Liver (tissue), 9 donors: ENCODE measurements around the gene SIT1. TPM values are rescaled to one million over a fixed set of nuclear protein-coding genes. Genes with fewer than 3 reads are reported as not detected.
A peak's percentile ranks its signal among the peaks of the same experiment; 100 is the strongest.
"Not testable (repeated sequence)": the region's sequence is repeated elsewhere in the genome, so short reads cannot be mapped to it uniquely, and the experiment has no call there.

Source experiments
- DNase-seq: peaks from one replicate; pipeline ENCODE4 v3.0.0-alpha.2; 2017; ENCODE audit warnings: low spot score
- H3K27ac ChIP-seq, 2 donors: one replicate each; pipeline ENCODE4 v1.7.0; 2013; ENCODE audit warnings: inconsistent platforms in 2 of 2, low read length in 2 of 2, control low read depth in 1 of 2, low read depth in 1 of 2, mild to moderate bottlenecking in 1 of 2
- H3K27me3 ChIP-seq, 4 donors: one replicate each; pipeline versions ENCODE4 v1.6.1 to v1.7.0; 2013; ENCODE audit warnings: low read length in 3 of 4, inconsistent platforms in 1 of 4, mild to moderate bottlenecking in 1 of 4, moderate library complexity in 1 of 4; ENCODE audit not compliant: control insufficient read depth in 4 of 4, insufficient read depth in 4 of 4
- H3K36me3 ChIP-seq, 4 donors: one replicate each; pipeline versions ENCODE4 v1.6.1 to v1.7.0; 2013; ENCODE audit warnings: low read length in 3 of 4, mild to moderate bottlenecking in 3 of 4, low read depth in 1 of 4, moderate library complexity in 1 of 4; ENCODE audit not compliant: control insufficient read depth in 4 of 4, insufficient read depth in 3 of 4
- H3K4me1 ChIP-seq, 4 donors: one replicate each; pipeline versions ENCODE4 v1.6.1 to v1.7.0; 2013; ENCODE audit warnings: low read length in 3 of 4, mild to moderate bottlenecking in 3 of 4, moderate library complexity in 1 of 4; ENCODE audit not compliant: control insufficient read depth in 4 of 4, insufficient read depth in 4 of 4
- H3K4me3 ChIP-seq, 3 donors: one replicate each; pipeline versions ENCODE4 v1.6.1 to v1.7.0; 2013; ENCODE audit warnings: low read length in 3 of 3, control low read depth in 1 of 3, low read depth in 1 of 3, mild to moderate bottlenecking in 1 of 3
- H3K9ac ChIP-seq, 2 donors: one replicate each; pipeline ENCODE4 v1.7.0; 2013; ENCODE audit warnings: low read length in 2 of 2, mild to moderate bottlenecking in 2 of 2, moderate library complexity in 2 of 2, control low read depth in 1 of 2, low read depth in 1 of 2
- H3K9me3 ChIP-seq, 4 donors: one replicate each; pipeline versions ENCODE4 v1.6.1 to v1.7.0; 2013; ENCODE audit warnings: low read length in 3 of 4; ENCODE audit not compliant: control insufficient read depth in 4 of 4
- EGR1 ChIP-seq, 2 donors: IDR thresholded peaks; 2 replicates each; pipeline ENCODE4 v1.6.1; 2016 to 2018; ENCODE audit warnings: antibody characterized with exemption in 2 of 2, low read depth in 2 of 2
- FOXA1 ChIP-seq: IDR thresholded peaks from 2 replicates; pipeline ENCODE4 v1.6.1; 2016; ENCODE audit warnings: antibody characterized with exemption
- FOXA2 ChIP-seq: IDR thresholded peaks from 2 replicates; pipeline ENCODE4 v1.6.1; 2016; ENCODE audit warnings: antibody characterized with exemption
- HNF4A ChIP-seq, 2 donors: conservative IDR thresholded peaks; 2 replicates each; pipeline ENCODE4 v1.6.1; 2016; ENCODE audit warnings: antibody characterized with exemption in 2 of 2, mild to moderate bottlenecking in 2 of 2
- HNF4G ChIP-seq: IDR thresholded peaks from 2 replicates; pipeline ENCODE4 v1.6.1; 2016; ENCODE audit warnings: antibody characterized with exemption
- JUND ChIP-seq, 2 donors: IDR thresholded peaks; 2 replicates each; pipeline ENCODE4 v1.6.1; 2016; ENCODE audit warnings: antibody characterized with exemption in 2 of 2
- NR2F2 ChIP-seq: IDR thresholded peaks from 2 replicates; pipeline ENCODE4 v1.6.1; 2016; ENCODE audit warnings: antibody characterized with exemption
- RAD21 ChIP-seq, 2 donors: IDR thresholded peaks; 2 replicates each; pipeline ENCODE4 v1.6.1; 2016; ENCODE audit warnings: antibody characterized with exemption in 2 of 2, mild to moderate bottlenecking in 2 of 2
- RXRA ChIP-seq, 2 donors: IDR thresholded peaks; 2 replicates each; pipeline ENCODE4 v1.6.1; 2017 to 2018; ENCODE audit warnings: antibody characterized with exemption in 2 of 2, mild to moderate bottlenecking in 1 of 2
- SP1 ChIP-seq: IDR thresholded peaks from 2 replicates; pipeline ENCODE4 v1.6.1; 2018; ENCODE audit warnings: antibody characterized with exemption, mild to moderate bottlenecking
- TAF1 ChIP-seq: conservative IDR thresholded peaks from 2 replicates; pipeline ENCODE4 v1.6.1; 2016; ENCODE audit warnings: antibody characterized with exemption, mild to moderate bottlenecking
- WGBS: extraction: QIAGEN DNeasy Blood & Tissue Kit; methylation state at CpG from one replicate; pipeline ENCODE4 v1.1.7; 2013; 5-methylcytosine and 5-hydroxymethylcytosine counted together
- polyA plus RNA-seq, 2 donors: library from polyadenylated mRNA; stranded (reverse) in 1 of 2; unstranded in 1 of 2; fragments of 200-250 nt in 1 of 2; fragments of >200 nt in 1 of 2; fragmentation: Nextera tagmentation in 1 of 2; extraction: Ambion mirVana in 1 of 2; gene quantifications; one replicate each; pipeline versions ENCODE4 v1.2.1 to v1.2.3, GENCODE V29; 2013 to 2015
- total RNA-seq, 2 donors: library from RNA; depleted of rRNA; stranded (reverse); fragments of >200 nt; gene quantifications; one replicate each; pipeline ENCODE4 v1.2.3, GENCODE V29; 2014
- TF ChIP-seq, protein P1 (sequence below): IDR thresholded peaks from 2 replicates; pipeline ENCODE4 v1.6.1; 2016; ENCODE audit warnings: antibody characterized with exemption
- TF ChIP-seq, protein P2 (sequence below): IDR thresholded peaks from 2 replicates; pipeline ENCODE4 v1.6.1; 2016; ENCODE audit warnings: antibody characterized with exemption
- TF ChIP-seq, protein P3 (sequence below): fragments of 150-350 bp; IDR thresholded peaks from 2 replicates; pipeline ENCODE4 v1.5.1; 2017; ENCODE audit warnings: improper control_type of control experiment, low read depth, low read length; ENCODE audit not compliant: missing input control
- TF ChIP-seq, protein P4 (sequence below): IDR thresholded peaks from 2 replicates; pipeline ENCODE4 v1.6.1; 2016; ENCODE audit warnings: antibody characterized with exemption, mild to moderate bottlenecking
- donor health status: healthy.
- donor health status: healthy.
- donor health status: healthy.
- donor health status: healthy.
- donor health status: healthy.

Gene SIT1
- total and polyA plus RNA-seq, 4 donors: 0.17 to 1.1 (median 0.34) TPM

DNA sequence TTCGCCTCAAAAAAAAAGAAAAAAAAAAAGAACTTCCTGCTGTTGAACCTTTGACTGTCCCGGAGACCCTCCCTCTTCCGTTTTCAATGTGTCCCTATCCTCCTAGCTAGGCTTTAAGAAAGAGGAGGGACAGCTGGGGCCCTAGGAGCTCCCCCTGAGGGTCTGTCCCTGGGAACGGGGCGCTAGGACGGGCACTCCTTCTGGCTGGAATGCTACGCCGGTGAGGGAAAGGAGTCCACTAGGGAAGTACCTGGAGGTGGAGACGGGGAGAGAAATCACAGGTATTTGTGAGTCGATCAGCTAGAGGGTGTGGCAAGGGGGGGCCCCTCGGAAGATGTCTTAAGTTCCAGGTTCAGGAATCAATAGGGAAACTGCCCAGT lies 4.6 kb downstream of the SIT1 start:
- H3K36me3 ChIP-seq: no peaks in the 10 kb centered on the region
- H3K27me3 ChIP-seq: no peaks in the 10 kb centered on the region
- H3K9me3 ChIP-seq: no peaks in the 10 kb centered on the region
- WGBS: 12% methylated on average over 11 of the region's 11 CpGs
- peaks cover 0 to 8% (median 2%) of the 10 kb centered on the region in 4 donors for H3K4me1 ChIP-seq
- H3K27ac ChIP-seq: peak overlapping the region; percentile 70 to 82
- peak overlapping the region; percentile 36 to 74 (median 52) for H3K4me3 ChIP-seq
- TF ChIP-seq, protein P1, sequence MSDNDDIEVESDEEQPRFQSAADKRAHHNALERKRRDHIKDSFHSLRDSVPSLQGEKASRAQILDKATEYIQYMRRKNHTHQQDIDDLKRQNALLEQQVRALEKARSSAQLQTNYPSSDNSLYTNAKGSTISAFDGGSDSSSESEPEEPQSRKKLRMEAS: no peak
- TF ChIP-seq TAF1: peak; percentile 17
- peak overlapping the region; percentile 83 to 91 for H3K9ac ChIP-seq
- peak; percentile 53 for DNase-seq

DNA sequence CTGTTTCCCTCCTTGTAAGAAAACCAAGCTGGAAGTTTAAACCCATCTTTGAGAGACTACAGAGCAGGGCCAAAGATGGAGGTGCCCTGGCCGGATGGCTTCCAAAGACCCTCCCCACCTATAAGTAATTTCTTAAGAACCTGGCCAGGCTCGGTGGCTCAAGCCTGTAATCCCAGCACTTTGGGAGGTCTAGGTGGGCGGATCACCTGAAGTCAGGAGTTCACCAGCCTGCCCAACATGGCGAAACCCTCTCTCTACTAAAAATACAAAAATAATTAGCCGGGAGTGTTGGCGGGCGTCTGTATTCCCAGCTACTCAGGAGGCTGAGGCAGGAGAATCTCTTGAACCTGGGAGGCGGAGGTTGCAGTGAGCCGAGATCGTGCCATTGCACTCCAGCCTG lies 5.0 kb downstream of the SIT1 start:
- not testable (repeated sequence) for H3K4me1 ChIP-seq, H3K27me3 ChIP-seq, H3K9me3 ChIP-seq, H3K4me3 ChIP-seq, DNase-seq, H3K36me3 ChIP-seq
- H3K27ac ChIP-seq: peak overlapping the region in 1 of 2 donors; percentile 82
- WGBS: 54% methylated on average over 10 of the region's 10 CpGs
- H3K9ac ChIP-seq: peak overlapping the region in 1 of 2 donors; percentile 83

DNA sequence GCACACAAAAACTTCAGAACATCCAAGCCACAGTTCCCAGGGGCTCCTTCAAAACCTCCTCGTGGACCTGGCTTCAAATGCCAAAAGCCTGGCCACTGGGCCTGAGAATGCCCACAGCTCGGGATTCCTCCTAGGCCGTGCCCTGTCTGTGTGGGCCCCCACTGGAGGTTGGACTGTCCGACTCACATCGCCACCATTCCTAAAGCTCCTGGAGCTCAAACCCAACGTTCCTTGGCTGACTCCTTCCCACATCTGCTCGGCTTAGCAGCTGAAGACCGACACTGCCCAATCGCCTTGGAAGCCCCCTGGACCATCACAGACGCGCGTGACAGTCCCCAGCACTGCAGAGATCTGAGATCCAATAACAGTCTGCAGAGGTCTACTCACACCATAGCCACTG lies 7.7 kb downstream of the SIT1 start:
- no peaks in the 10 kb centered on the region for H3K27me3 ChIP-seq
- no peaks in the 10 kb centered on the region for H3K9me3 ChIP-seq
- WGBS: 95% methylated on average over 12 of the region's 12 CpGs
- no peak for DNase-seq
- no peak for TF ChIP-seq SP1
- TF ChIP-seq, protein P1: no peak
- no peak for TF ChIP-seq HNF4A (conservative IDR thresholded peaks at IDR 0.05)
- TF ChIP-seq, protein P2, sequence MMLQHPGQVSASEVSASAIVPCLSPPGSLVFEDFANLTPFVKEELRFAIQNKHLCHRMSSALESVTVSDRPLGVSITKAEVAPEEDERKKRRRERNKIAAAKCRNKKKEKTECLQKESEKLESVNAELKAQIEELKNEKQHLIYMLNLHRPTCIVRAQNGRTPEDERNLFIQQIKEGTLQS: no peak
- no peak for TF ChIP-seq FOXA2
- TF ChIP-seq, protein P3, sequence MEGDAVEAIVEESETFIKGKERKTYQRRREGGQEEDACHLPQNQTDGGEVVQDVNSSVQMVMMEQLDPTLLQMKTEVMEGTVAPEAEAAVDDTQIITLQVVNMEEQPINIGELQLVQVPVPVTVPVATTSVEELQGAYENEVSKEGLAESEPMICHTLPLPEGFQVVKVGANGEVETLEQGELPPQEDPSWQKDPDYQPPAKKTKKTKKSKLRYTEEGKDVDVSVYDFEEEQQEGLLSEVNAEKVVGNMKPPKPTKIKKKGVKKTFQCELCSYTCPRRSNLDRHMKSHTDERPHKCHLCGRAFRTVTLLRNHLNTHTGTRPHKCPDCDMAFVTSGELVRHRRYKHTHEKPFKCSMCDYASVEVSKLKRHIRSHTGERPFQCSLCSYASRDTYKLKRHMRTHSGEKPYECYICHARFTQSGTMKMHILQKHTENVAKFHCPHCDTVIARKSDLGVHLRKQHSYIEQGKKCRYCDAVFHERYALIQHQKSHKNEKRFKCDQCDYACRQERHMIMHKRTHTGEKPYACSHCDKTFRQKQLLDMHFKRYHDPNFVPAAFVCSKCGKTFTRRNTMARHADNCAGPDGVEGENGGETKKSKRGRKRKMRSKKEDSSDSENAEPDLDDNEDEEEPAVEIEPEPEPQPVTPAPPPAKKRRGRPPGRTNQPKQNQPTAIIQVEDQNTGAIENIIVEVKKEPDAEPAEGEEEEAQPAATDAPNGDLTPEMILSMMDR: no peak
- TF ChIP-seq JUND (IDR thresholded peaks at IDR 0.05): no peak
- no peak for TF ChIP-seq TAF1
- no peak for TF ChIP-seq RXRA (IDR thresholded peaks at IDR 0.05)
- no peak for TF ChIP-seq HNF4G
- no peak for TF ChIP-seq RAD21 (IDR thresholded peaks at IDR 0.05)
- TF ChIP-seq FOXA1: no peak
- TF ChIP-seq NR2F2: no peak
- TF ChIP-seq EGR1 (IDR thresholded peaks at IDR 0.05; ENCODE audit: low read depth in 2 of 2): no peak
- TF ChIP-seq, protein P4, sequence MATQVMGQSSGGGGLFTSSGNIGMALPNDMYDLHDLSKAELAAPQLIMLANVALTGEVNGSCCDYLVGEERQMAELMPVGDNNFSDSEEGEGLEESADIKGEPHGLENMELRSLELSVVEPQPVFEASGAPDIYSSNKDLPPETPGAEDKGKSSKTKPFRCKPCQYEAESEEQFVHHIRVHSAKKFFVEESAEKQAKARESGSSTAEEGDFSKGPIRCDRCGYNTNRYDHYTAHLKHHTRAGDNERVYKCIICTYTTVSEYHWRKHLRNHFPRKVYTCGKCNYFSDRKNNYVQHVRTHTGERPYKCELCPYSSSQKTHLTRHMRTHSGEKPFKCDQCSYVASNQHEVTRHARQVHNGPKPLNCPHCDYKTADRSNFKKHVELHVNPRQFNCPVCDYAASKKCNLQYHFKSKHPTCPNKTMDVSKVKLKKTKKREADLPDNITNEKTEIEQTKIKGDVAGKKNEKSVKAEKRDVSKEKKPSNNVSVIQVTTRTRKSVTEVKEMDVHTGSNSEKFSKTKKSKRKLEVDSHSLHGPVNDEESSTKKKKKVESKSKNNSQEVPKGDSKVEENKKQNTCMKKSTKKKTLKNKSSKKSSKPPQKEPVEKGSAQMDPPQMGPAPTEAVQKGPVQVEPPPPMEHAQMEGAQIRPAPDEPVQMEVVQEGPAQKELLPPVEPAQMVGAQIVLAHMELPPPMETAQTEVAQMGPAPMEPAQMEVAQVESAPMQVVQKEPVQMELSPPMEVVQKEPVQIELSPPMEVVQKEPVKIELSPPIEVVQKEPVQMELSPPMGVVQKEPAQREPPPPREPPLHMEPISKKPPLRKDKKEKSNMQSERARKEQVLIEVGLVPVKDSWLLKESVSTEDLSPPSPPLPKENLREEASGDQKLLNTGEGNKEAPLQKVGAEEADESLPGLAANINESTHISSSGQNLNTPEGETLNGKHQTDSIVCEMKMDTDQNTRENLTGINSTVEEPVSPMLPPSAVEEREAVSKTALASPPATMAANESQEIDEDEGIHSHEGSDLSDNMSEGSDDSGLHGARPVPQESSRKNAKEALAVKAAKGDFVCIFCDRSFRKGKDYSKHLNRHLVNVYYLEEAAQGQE: no peak
- H3K36me3 ChIP-seq: no peaks in the 10 kb centered on the region
- peaks cover 0 to 8% (median 2%) of the 10 kb centered on the region in 4 donors for H3K4me1 ChIP-seq
- H3K9ac ChIP-seq: no peak overlapping the region
- H3K27ac ChIP-seq: no peak overlapping the region
- no peak overlapping the region for H3K4me3 ChIP-seq

DNA sequence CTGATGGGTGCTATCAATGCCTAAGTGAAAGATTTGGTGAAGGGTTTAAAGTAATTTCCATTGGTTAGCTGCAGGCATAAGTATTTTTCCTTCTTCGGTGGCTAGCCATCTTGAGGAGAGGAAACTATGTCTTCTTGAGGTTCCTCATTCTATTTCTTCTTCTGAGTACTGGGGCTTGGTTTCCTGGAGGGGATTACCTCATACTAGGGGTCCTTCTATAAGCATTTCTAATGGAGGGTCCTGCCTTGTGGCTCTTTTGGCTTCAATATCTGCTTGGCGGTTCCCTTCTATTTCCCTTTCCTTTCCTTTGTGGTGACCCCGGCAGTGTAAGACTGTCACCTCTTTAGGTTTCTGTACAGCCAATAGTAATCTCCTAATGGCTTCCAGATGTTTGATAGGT lies 9.3 kb downstream of the SIT1 start:
- H3K9ac ChIP-seq, H3K27me3 ChIP-seq, DNase-seq, H3K4me1 ChIP-seq, H3K4me3 ChIP-seq, H3K27ac ChIP-seq, H3K9me3 ChIP-seq, H3K36me3 ChIP-seq: not testable (repeated sequence)
- WGBS: 83% methylated on average over 3 of the region's 3 CpGs

DNA sequence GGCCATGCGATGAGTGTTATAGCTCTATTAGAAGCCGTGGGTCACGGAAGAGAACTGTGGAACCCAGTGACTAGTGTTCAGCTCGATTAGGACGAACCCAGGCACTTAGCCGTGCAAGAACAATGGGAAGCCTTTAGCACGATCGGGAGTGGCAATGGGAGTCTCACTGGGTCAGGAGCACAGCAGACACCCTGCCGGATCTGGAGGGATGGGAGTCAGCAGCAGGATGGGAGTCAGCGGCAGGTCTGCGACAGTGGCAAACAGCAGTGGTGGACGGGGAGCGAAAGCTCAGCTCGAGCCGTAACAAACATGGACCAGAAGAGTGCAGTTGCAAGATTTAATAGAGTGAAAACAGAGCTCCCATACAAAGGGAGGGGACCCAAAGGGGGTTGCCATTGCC lies 10.3 kb downstream of the SIT1 start:
- H3K36me3 ChIP-seq, H3K4me1 ChIP-seq, H3K27me3 ChIP-seq, H3K27ac ChIP-seq, H3K9me3 ChIP-seq, H3K4me3 ChIP-seq, DNase-seq, H3K9ac ChIP-seq: not testable (repeated sequence)
- WGBS: 97% methylated on average over 15 of the region's 15 CpGs
